H1 (cell line): Measurements from ENCODE around the gene BSND. TPM values are rescaled to one million over a fixed set of nuclear protein-coding genes. Genes with fewer than 3 reads are reported as not detected.

Source experiments
- CTCF ChIA-PET: fragments of 300-600 bp; sonication (Branson Sonifier 250); formaldehyde crosslinking; loops from one replicate; lab custom pipeline; 2021; ENCODE audit not compliant: partially characterized antibody; lab: Charles Lee
- POLR2A ChIA-PET: fragments of 300-600 bp; sonication (Branson Sonifier 250); formaldehyde crosslinking; loops from one replicate; lab custom pipeline; 2021; ENCODE audit warnings: inconsistent platforms; ENCODE audit not compliant: partially characterized antibody; lab: Charles Lee
- DNase-seq, 2 experiments: peaks; one replicate each; pipeline versions ENCODE4 v3.0.0 to v3.0.0-alpha.2; 2010 to 2022; ENCODE audit warnings: low spot score in 2 of 2, low read depth in 1 of 2, mixed read lengths in 1 of 2
- FAIRE-seq: peaks from 2 replicates; lab custom pipeline; 2011; peaks lifted over from hg19 to GRCh38; lab: Jason Lieb, UNC
- H2AFZ ChIP-seq: 2 replicates; pipeline ENCODE4 v1.8.1; 2012; ENCODE audit warnings: low read length, inconsistent platforms
- H2AK5ac ChIP-seq: 2 replicates; pipeline ENCODE4 v1.6.1; 2013; ENCODE audit warnings: low read depth, low read length
- H2BK120ac ChIP-seq: replicated peaks from 2 replicates; pipeline ENCODE3; 2013; ENCODE audit warnings: low read depth, low read length, inconsistent platforms
- H2BK12ac ChIP-seq: 2 replicates; pipeline ENCODE4 v1.6.1; 2013; ENCODE audit warnings: low read depth, low read length
- H2BK15ac ChIP-seq: 2 replicates; pipeline ENCODE4 v1.6.1; 2013; ENCODE audit warnings: low read length
- H2BK20ac ChIP-seq: 2 replicates; pipeline ENCODE4 v1.6.1; 2013; ENCODE audit warnings: low read length
- H2BK5ac ChIP-seq: 2 replicates; pipeline ENCODE4 v1.6.1; 2013; ENCODE audit warnings: low read depth, low read length
- H3K14ac ChIP-seq: 2 replicates; pipeline ENCODE4 v1.6.1; 2013; ENCODE audit warnings: inconsistent platforms; ENCODE audit not compliant: insufficient read length
- H3K18ac ChIP-seq: 2 replicates; pipeline ENCODE4 v1.6.1; 2013; ENCODE audit warnings: low read length; ENCODE audit errors: extremely low read depth
- H3K23ac ChIP-seq: 2 replicates; pipeline ENCODE4 v1.6.1; 2013; ENCODE audit warnings: inconsistent platforms; ENCODE audit not compliant: insufficient read length
- H3K23me2 ChIP-seq: 2 replicates; pipeline ENCODE4 v1.6.1; 2013; ENCODE audit warnings: low read depth, low read length
- H3K27ac ChIP-seq: 2 replicates; pipeline ENCODE4 v1.6.1; 2011; ENCODE audit warnings: low read depth, low read length, inconsistent platforms
- H3K27me3 ChIP-seq, 4 experiments: replicated peaks in 1 of 4; 1 replicate in 1 of 4; 2 replicates in 3 of 4; pipeline versions ENCODE4 v1.6.1 to v1.8.1; 2011 to 2013; ENCODE audit warnings: low read length in 3 of 4, mild to moderate bottlenecking in 3 of 4, inconsistent platforms in 2 of 4, mixed read lengths in 2 of 4, moderate library complexity in 1 of 4; ENCODE audit not compliant: control insufficient read depth in 3 of 4, insufficient read depth in 3 of 4; ENCODE audit errors: extremely low read depth in 1 of 4
- H3K36me3 ChIP-seq, 4 experiments: 2 replicates each; pipeline versions ENCODE4 v1.6.1 to v1.8.1; 2011 to 2013; ENCODE audit warnings: mild to moderate bottlenecking in 4 of 4, low read length in 3 of 4, moderate library complexity in 2 of 4, control low read depth in 1 of 4, inconsistent platforms in 1 of 4; ENCODE audit not compliant: insufficient read depth in 4 of 4, control insufficient read depth in 2 of 4
- H3K4ac ChIP-seq: replicated peaks from 2 replicates; pipeline ENCODE3; 2013; ENCODE audit warnings: low read length, low read depth, mixed read lengths, inconsistent platforms; ENCODE audit not compliant: insufficient read length
- H3K4me1 ChIP-seq, 4 experiments: replicated peaks in 1 of 4; 1 replicate in 1 of 4; 2 replicates in 3 of 4; pipeline versions ENCODE4 v1.6.1 to v1.8.1; 2011 to 2013; ENCODE audit warnings: low read length in 3 of 4, inconsistent platforms in 2 of 4, mixed read lengths in 1 of 4; ENCODE audit not compliant: insufficient read depth in 4 of 4, control insufficient read depth in 3 of 4
- H3K4me2 ChIP-seq, 2 experiments: 2 replicates each; pipeline versions ENCODE4 v1.6.1 to v1.8.1; 2011 to 2013; ENCODE audit warnings: low read depth in 2 of 2, low read length in 2 of 2, control low read depth in 1 of 2, inconsistent platforms in 1 of 2, mild to moderate bottlenecking in 1 of 2; ENCODE audit not compliant: insufficient read depth in 1 of 2
- H3K4me3 ChIP-seq, 4 experiments: fragments of 200-600, 300-600 bp in 1 of 4; sonication (generic), shearing (Covaris generic), sonication (Bioruptor Twin) in 1 of 4; 2 replicates each; pipeline versions ENCODE4 v1.5.1 to v1.8.1; 2011 to 2016; ENCODE audit warnings: low read length in 4 of 4, low read depth in 3 of 4, control low read depth in 2 of 4, inconsistent platforms in 2 of 4, mild to moderate bottlenecking in 2 of 4, mixed read lengths in 1 of 4, moderate library complexity in 1 of 4; ENCODE audit not compliant: insufficient read depth in 2 of 4; ENCODE audit errors: extremely low read depth in 1 of 4
- H3K56ac ChIP-seq: replicated peaks from 2 replicates; pipeline ENCODE3; 2013; ENCODE audit warnings: low read depth, mild to moderate bottlenecking, mixed read lengths, low read length, inconsistent platforms; ENCODE audit not compliant: insufficient read length
- H3K79me1 ChIP-seq: 2 replicates; pipeline ENCODE4 v1.6.1; 2013; ENCODE audit warnings: low read depth, low read length, control low read depth
- H3K79me2 ChIP-seq, 2 experiments: 2 replicates each; pipeline versions ENCODE4 v1.6.1 to v1.8.1; 2012 to 2013; ENCODE audit warnings: low read length in 2 of 2, mild to moderate bottlenecking in 2 of 2, inconsistent platforms in 1 of 2; ENCODE audit not compliant: insufficient read depth in 2 of 2, control insufficient read depth in 1 of 2
- H3K9ac ChIP-seq, 4 experiments: replicated peaks in 1 of 4; 1 replicate in 1 of 4; 2 replicates in 3 of 4; pipeline versions ENCODE4 v1.6.1 to v1.8.1; 2011 to 2013; ENCODE audit warnings: low read depth in 3 of 4, low read length in 3 of 4, control low read depth in 2 of 4, mild to moderate bottlenecking in 2 of 4, moderate library complexity in 2 of 4, inconsistent platforms in 1 of 4; ENCODE audit errors: extremely low read depth in 1 of 4
- H3K9me3 ChIP-seq, 2 experiments: 2 replicates each; pipeline versions ENCODE4 v1.6.1 to v1.8.1; 2012 to 2013; ENCODE audit warnings: mild to moderate bottlenecking in 2 of 2, moderate library complexity in 2 of 2, control low read depth in 1 of 2, inconsistent platforms in 1 of 2, low read depth in 1 of 2, low read length in 1 of 2, mixed read lengths in 1 of 2; ENCODE audit not compliant: insufficient read depth in 2 of 2
- H4K20me1 ChIP-seq, 2 experiments: replicated peaks in 1 of 2; 2 replicates each; pipeline versions ENCODE3 to v1.8.1; 2011 to 2013; ENCODE audit warnings: inconsistent platforms in 2 of 2, low read length in 2 of 2, mild to moderate bottlenecking in 1 of 2; ENCODE audit not compliant: insufficient read depth in 2 of 2, control insufficient read depth in 1 of 2
- H4K5ac ChIP-seq: 2 replicates; pipeline ENCODE4 v1.6.1; 2013; ENCODE audit warnings: low read length, low read depth, mixed read lengths, inconsistent platforms; ENCODE audit not compliant: insufficient read length
- H4K8ac ChIP-seq: 2 replicates; pipeline ENCODE4 v1.8.0; 2013; ENCODE audit warnings: mild to moderate bottlenecking, moderate library complexity, low read length, inconsistent platforms; ENCODE audit not compliant: insufficient read depth; ENCODE audit errors: extremely low read depth
- H4K91ac ChIP-seq: replicated peaks from 2 replicates; pipeline ENCODE3; 2013; ENCODE audit warnings: low read length, mixed read lengths, inconsistent platforms; ENCODE audit not compliant: insufficient read length
- BCL11A ChIP-seq, 2 experiments: IDR thresholded peaks; one replicate each; pipeline ENCODE4 v1.6.1; 2011; ENCODE audit warnings: low read depth in 2 of 2, low read length in 2 of 2, mild to moderate bottlenecking in 2 of 2
- CBX8 ChIP-seq: fragments of 300-800, 300-1000 bp; sonication (generic); IDR thresholded peaks from 2 replicates; pipeline ENCODE4 v1.7.1; 2016; ENCODE audit warnings: low read depth, low read length, borderline replicate concordance
- EZH2 ChIP-seq: fragments of 200-600 bp; sonication (generic); IDR thresholded peaks from 2 replicates; pipeline ENCODE4 v1.7.1; 2012; ENCODE audit warnings: low read depth, mild to moderate bottlenecking, moderate library complexity, low read length, inconsistent platforms; ENCODE audit not compliant: severe bottlenecking
- GABPA ChIP-seq: IDR thresholded peaks from 2 replicates; pipeline ENCODE4 v1.6.1; 2011; ENCODE audit warnings: mild to moderate bottlenecking, low read length, moderate library complexity, borderline replicate concordance; ENCODE audit not compliant: insufficient read depth
- JUND ChIP-seq: IDR thresholded peaks from 2 replicates; pipeline ENCODE4 v1.6.1; 2011; ENCODE audit warnings: mild to moderate bottlenecking, improper control_type of control experiment, low read length
- KDM4A ChIP-seq: IDR thresholded peaks from one replicate; pipeline ENCODE4 v1.7.1; 2012; ENCODE audit warnings: low read depth, mild to moderate bottlenecking, moderate library complexity, low read length, inconsistent platforms; ENCODE audit not compliant: severe bottlenecking
- MAX ChIP-seq: IDR thresholded peaks from 2 replicates; pipeline ENCODE4 v1.6.1; 2012; ENCODE audit warnings: inconsistent platforms
- POU5F1 ChIP-seq: IDR thresholded peaks from 2 replicates; pipeline ENCODE4 v1.6.1; 2011; ENCODE audit warnings: low read depth, mild to moderate bottlenecking, low read length, moderate library complexity
- RAD21 ChIP-seq, 2 experiments: IDR thresholded peaks in 1 of 2; conservative IDR thresholded peaks in 1 of 2; 2 replicates each; pipeline ENCODE4 v1.6.1; 2011; ENCODE audit warnings: low read depth in 2 of 2, low read length in 2 of 2, improper control_type of control experiment in 1 of 2, inconsistent platforms in 1 of 2, mild to moderate bottlenecking in 1 of 2, moderate library complexity in 1 of 2
- RNF2 ChIP-seq: fragments of 200-900, 300-1000 bp; sonication (generic); IDR thresholded peaks from 2 replicates; pipeline ENCODE4 v1.7.1; 2016; ENCODE audit warnings: borderline replicate concordance, low read depth, mild to moderate bottlenecking, antibody characterized with exemption, low read length; ENCODE audit not compliant: poor library complexity, severe bottlenecking; ENCODE audit errors: missing control alignments
- SP4 ChIP-seq: IDR thresholded peaks from 2 replicates; pipeline ENCODE4 v1.6.1; 2012; ENCODE audit warnings: low read length, inconsistent platforms
- TEAD4 ChIP-seq: IDR thresholded peaks from 2 replicates; pipeline ENCODE4 v1.6.1; 2012; ENCODE audit warnings: low read depth, low read length, inconsistent platforms, mixed read lengths
- WGBS, 2 experiments: shearing (Covaris generic) in 1 of 2; methylation state at CpG; one replicate each; pipeline versions ENCODE4 v1.1.6 to v1.1.7; 2013 to 2015; ENCODE audit warnings: low lambda C conversion rate in 2 of 2, mixed read lengths in 2 of 2, inconsistent platforms in 1 of 2, low coverage in 1 of 2, missing lambda C conversion rate in 1 of 2; ENCODE audit not compliant: insufficient replicate concordance in 2 of 2, insufficient coverage in 1 of 2, insufficient read length in 1 of 2; ENCODE audit errors: extremely low coverage in 1 of 2, missing lambda C conversion rate in 1 of 2; 5-methylcytosine and 5-hydroxymethylcytosine counted together
- polyA plus RNA-seq, 7 experiments: library from polyadenylated mRNA; depleted of rRNA in 3 of 7; stranded (reverse) in 5 of 7; unstranded in 2 of 7; fragments of >200 nt in 5 of 7; fragments of 200-250 nt in 2 of 7; gene quantifications; 1 replicate in 5 of 7; 2 replicates in 1 of 7; 4 replicates in 1 of 7; pipeline versions ENCODE4 v1.2.1 to v1.2.3, GENCODE V29; 2011 to 2013; ENCODE audit warnings: missing spikeins in 2 of 7, mixed read lengths in 2 of 7
- total RNA-seq: library from RNA; stranded (reverse); fragmentation: NEBNext Ultra II Directional; extraction: Animal tissue kit (Norgen Biotek cat#: 25700); gene quantifications from 2 replicates; pipeline ENCODE4 v1.2.1, GENCODE V29; 2021

Gene BSND
- total and polyA plus RNA-seq, 2 of the 8 experiments (the other 6 are each of a cell fraction or from before 2014, with no cell fraction given) = 0.43 to 0.68 TPM

GRCh38 chr1:55055951-55056631, 57.4 kb downstream of the BSND start:
- FAIRE-seq = no peak
- Histone ChIP-seq H3K4ac (no peak overlapping the region), H2AK5ac (no peak overlapping the region), H3K79me2 (no peaks in the 10 kb centered on the region), H3K14ac (no peak overlapping the region), H3K9ac (no peak overlapping the region), H4K20me1 (peaks cover 0 to 14% of the 10 kb centered on the region in 2 experiments), H4K5ac (no peak overlapping the region), H3K4me1 (no peaks in the 10 kb centered on the region), H4K91ac (no peak overlapping the region), H3K18ac (no peak overlapping the region), H2BK20ac (no peak overlapping the region), H3K56ac (no peak overlapping the region), H2BK5ac (no peak overlapping the region), H3K4me2 (no peak overlapping the region), H2BK15ac (no peak overlapping the region), H3K4me3 (no peak overlapping the region), H3K27ac (no peak overlapping the region), H4K8ac (no peak overlapping the region), H2AFZ (no peak overlapping the region), H2BK12ac (no peak overlapping the region), H3K27me3 (no peaks in the 10 kb centered on the region), H2BK120ac (no peak overlapping the region), H3K79me1 (peaks cover 4% of the 10 kb centered on the region; the same call in 1 of the 2 replicates), H3K23ac (no peak overlapping the region), H3K9me3 (no peaks in the 10 kb centered on the region), H3K23me2 (no peaks in the 10 kb centered on the region), H3K36me3 (peaks cover 0 to 16% (median 5%) of the 10 kb centered on the region in 4 experiments; a peak in 5 of 8 replicates)
- 93% methylated on average over 20 of the region's 42 CpGs; no CpG with 5 or more reads in 1 of the 2 experiments for WGBS, 2 experiments
- CTCF ChIA-PET = no interaction called here
- POLR2A ChIA-PET = no interaction called here
- DNase-seq = no peak
- TF ChIP-seq RNF2 (no peak), JUND (no peak), KDM4A (no peak), RAD21 (IDR thresholded peaks at IDR 0.05 in 1 of 2, conservative IDR thresholded peaks at IDR 0.05 in 1 of 2; ENCODE audit: low read depth in 2 of 2, low read length in 2 of 2) (no peak), POU5F1 (no peak), SP4 (no peak), CBX8 (no peak), MAX (no peak), BCL11A (IDR thresholded peaks at IDR 0.05; ENCODE audit: low read depth in 2 of 2, low read length in 2 of 2) (no peak), GABPA (no peak), EZH2 (no peak), TEAD4 (no peak)
